Cerebellar nuclear complex (tissue), 1 donor: ENCODE data around the gene SKP1.
"Not testable (repeated sequence)": the region's sequence is repeated elsewhere in the genome, so short reads cannot be mapped to it uniquely, and the experiment has no call there.

ENCODE experiments used
- DNase-seq, 2 experiments: peaks; one replicate each; lab custom pipeline; 2025; lab: John Stamatoyannopoulos, UW

SKP1 gene

DNA sequence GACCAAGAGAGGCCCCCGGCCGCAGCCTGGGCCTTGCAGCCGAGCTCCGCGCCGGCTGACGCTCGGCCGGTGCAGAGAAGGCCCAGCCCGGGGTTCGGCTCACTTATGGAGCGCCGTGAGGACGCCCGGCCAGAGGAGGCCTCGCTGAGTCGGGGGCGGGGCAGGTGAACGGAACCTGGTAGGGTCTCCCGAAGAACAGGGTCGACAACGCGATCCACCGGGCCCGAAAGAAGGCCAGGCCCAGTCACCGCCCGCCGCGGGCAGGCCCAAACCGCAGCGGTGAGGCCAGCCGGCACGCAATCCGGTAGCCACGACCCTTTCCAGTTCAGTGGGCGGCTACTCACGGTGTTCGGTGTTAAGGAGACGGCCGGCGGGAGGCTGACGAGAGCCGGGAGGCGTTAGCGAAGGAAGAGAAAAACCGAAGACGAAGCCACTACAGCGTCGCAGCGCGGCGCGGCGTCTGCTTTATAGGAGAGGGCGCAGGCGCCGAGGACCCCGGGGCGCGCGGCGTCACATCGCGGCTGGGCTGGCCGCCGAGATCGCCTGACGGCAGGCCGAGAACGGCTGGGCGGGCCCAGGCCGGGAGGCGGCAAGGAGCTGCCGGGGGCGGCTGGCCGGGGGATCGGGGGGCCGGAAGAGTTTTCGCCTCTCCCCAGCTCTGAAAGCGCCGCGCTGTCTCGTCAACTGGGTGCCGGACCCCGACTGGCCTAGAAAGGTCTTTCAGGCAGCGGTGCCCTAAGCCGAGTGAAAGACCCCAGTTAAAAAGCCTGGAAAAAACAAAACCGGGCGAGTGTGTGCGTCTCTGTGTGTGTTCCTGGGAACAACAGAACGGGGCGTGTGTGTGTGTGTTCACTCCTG, at the start of gene SKP1:
Gene SKP1, minus strand, starts transcription at position 440 of the 858 bp plus-strand sequence. CDS start 2,928 bp downstream, outside the sequence.
- DNase-seq, result peak in 1 of 2 experiments; percentile 30

DNA sequence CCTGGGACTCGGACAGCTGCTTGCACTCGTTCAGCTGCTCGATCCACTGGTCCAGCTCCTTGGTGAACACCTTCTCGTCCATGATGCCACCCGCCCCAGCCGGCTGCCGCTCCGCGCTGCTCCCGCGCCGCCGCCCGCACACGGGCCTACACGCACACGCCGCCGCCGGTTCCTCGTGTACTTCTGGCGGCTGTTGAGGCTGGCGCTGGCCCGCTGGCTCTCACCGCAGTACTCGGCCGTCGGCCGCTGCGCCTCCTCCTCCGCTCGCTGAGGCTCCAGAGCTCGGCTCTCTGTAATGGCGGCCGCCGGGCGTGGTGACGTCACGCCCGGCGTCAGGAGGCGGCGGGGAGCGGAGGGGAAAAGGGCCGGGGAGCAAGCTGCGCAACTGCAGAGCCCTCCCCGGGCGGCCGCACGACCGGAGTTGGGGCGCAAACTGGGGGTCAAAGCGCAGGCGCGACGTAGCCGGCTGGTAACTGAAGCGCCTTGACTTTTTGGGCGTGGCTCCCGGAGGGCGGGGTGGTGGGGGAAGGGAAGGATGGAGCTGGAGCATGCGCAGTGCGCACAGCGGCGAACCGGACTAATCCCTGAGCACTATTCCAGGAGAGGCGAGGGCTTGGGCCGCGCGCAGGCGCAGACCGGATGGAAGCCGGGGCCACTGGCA, 49.2 kb upstream of the SKP1 start, which contains the start of gene PPP2CA:
Gene PPP2CA, minus strand, starts transcription at position 294 of the 661 bp plus-strand sequence. Its CDS starts 212 bp downstream, at position 82.
- DNase-seq, result peak; percentile 74 to 91

DNA sequence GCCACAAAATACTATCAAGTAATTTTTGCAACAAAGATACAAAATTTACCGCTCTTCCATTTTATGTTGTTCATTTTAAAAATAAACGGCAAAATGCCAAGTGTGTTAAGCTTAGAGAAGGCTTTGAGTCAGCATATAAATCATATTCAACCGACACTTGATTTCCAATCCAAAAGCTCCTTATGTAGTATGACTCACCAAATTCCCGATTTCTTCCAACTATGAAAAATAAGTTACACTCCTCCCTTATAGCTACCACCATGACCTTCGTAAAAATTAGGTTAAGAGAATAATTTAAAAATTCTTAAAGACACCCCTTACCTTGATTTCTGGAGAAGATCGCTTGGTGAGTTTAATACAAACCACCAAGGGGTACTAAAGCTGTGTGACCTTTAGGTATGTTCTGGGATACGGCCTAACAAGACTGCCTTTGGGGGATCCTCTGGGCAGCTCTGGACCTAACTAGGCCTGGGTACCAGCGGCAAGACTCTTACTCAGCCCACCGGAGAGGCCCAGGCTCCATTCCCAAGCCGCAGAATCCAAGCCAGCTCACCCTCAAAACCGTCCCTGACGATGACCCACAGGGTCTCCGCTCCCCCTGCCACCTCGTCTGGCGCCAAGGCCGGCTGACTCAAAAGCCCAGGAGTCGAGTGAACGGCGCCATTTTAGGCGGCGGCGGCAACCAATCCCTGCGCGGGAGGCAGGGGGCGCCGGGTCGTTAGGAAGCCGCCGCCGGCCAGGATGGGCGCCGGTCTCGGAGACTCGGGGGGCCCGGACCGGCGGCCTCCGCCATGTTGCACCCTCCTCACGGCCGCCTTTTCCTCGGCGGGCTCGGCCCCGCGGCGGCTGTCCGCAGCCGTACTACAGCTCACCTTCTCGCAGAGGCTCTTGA, 48.4 kb upstream of the SKP1 start:
- no peak for DNase-seq

DNA sequence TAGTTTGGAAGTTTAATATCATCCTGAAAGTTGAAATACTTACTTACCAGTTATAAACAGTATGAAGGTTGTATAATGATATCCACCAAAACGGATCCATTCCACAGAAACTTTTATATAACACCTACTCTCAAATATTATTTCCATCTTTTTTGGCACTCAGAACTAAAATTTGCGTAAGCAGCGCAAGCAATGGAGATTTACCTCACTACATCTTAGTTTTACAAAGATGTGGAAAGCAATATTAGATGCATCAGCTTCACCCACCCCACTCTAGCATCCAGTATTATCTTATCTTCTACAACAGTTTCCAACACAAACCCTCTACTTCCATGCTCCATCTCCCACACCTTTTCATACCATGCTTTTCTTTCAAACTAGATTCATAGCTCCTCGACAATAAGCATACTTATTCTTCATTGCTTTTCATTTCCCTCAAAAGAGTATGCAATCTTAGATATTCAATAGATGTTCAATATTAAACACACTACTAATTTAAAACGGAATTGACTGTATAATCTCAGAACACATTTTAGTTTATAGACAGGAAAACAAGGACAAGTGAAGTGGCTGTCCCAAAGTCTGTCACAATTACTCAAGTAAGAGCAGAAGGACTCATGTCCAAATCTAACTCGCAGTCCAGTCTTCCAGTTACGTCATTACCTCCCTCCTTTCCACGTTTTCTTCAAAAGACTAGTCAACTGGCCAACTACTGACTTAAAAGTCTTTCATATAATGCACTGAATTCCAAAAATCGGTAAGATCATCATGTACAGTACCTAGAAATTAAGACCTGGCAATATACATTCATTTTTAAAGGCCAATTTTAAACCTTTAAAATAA, 46.9 kb upstream of the SKP1 start:
- no peak for DNase-seq

DNA sequence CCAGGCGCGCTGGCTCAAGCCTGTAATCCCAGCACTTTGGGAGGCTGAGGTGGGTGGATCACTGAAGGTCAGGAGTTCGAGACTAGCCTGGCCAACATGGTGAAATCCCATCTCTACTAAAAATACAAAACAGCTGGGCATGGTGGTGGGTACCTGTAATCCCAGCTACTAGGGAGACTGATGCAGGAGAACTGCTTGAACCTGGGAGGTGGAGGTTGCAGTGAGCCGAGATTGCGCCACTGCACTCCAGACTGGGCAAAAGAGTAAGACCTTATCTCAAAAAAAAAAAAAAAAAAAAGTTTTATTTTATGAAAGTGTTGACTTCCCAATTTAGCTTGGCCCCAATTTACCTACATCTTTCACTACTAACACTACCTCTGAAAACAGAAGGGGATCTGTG, 44.9 kb upstream of the SKP1 start:
- DNase-seq, result not testable (repeated sequence)

DNA sequence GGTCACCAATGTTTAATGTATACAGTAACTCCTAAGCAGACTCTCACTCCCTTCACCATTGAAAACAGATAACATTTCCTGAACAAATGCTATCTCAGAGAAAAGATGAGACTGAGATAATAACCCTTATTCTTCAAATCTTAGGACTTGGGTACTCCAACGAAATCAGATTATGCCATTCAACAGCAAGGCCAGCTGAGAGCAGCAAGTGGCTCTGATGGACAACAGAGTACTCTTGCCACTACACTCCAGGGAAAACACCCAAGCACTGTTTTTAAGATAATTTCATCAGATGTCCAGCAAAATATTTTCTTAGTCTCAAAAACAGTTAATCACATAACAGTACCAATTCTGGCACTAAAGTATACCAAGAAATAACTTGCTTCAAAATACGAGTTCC, 39.0 kb upstream of the SKP1 start:
- no peak for DNase-seq

DNA sequence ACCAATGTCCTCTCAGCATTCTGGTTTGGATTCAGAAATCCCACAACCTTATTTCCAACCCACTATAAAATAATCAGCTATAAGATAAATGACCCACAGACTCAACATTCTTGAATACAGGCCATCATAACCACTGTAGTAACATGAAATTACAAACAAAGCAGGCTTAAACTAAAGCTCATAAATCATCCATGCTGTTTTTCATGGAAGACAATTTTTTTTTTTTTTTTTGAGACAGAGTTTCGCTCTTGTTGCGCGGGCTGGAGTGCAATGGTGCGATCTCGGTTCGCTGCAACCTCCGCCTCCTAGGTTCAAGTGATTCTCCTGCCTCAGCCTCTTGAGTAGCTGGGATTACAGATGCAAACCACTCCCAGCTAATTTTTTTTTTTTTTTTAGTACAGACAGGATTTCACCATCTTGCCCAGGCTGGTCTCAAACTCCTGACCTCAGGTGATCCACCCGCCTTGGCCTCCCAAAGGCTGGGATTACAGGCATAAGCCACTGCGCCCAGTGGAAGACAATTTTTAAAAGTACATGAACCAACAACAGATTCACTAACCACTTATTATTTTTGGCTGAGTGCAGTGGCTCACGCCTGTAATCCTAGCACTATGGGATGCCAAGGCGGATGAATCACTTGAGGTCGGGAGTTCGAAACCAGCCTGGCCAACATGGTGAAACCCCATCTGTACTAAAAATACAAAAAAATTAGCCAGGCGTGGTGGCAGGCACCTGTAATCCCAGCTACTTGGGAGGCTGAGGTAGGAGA, 34.7 kb upstream of the SKP1 start:
- DNase-seq, result not testable (repeated sequence)

DNA sequence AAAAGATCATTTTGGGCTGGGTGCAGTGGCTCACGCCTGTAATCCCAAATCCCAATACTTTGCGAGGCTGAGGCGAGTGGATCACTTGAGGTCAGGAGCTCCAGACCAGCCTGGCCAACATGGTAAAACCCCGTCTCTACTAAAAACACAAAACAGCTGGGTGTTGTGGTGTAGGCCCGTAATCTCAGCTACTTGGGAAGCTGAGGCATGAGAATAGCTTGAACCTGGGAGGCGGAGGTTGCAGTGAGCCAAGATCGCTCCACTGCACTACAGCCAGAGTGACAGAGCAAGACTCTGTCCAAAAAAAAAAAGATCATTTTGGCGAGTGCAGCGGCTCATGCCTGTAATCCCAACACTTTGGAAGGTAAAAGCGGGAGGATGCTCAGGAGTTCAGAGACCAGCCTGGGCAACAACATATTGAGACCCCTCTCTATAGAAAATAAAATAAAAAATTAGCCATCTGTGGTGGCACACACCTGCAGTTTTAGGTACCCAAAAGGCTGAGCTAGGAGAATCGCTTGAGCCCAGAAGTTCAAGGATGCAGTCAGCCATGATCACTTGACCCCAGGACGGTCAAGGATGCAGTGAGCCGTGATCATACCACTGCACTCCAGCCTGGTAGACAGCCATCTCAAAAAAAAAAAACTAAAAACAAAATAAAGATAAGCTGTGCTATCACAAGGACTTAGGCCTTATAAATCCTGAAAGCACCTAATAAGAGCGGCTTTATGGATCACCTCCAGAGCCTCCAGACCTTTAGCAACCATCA, 32.9 kb upstream of the SKP1 start:
- peak in 1 of 2 experiments; percentile 9 for DNase-seq

DNA sequence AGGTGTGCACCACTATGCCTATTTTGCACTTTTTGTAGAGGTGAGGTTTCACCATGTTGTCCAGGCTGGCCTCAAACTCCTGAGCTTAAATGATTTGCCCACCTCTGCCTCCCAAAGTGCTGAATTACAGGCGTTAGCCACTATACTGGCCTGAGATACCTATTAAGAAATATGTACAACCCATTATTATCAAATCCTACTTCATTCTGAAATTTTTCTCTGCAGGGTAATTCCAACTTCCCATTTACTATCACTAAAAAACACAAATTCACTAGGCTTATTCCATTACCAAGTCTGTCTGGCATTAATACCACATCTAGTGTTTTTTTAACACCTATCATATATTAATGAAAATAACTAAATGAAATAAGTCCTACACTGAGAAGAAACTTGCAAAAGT, 30.9 kb upstream of the SKP1 start:
- DNase-seq, result no peak

DNA sequence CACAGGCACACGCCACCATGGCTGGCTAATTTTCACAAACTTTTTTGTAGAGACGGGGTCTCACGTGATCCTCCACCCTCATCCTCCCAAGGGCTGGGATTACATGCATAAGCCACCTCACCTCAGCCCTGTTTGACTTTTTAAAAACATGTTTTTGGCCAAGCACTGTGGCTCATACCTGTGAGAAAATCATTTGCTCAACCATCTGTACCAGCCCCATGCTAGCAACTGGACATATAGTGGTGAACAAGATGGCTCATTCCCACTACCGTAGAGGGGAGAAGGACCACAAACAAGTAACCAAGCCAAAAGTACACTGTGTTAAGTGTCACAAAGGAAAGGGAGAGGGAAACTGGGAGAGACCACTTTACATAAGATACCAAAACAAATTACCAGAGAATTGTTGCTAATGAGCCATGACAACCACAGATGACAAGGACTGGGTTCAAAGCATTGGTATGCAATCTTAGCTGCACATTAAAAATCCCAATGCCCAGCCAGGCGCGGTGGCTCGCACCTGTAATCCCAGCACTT, 29.9 kb upstream of the SKP1 start:
- DNase-seq, result no peak

DNA sequence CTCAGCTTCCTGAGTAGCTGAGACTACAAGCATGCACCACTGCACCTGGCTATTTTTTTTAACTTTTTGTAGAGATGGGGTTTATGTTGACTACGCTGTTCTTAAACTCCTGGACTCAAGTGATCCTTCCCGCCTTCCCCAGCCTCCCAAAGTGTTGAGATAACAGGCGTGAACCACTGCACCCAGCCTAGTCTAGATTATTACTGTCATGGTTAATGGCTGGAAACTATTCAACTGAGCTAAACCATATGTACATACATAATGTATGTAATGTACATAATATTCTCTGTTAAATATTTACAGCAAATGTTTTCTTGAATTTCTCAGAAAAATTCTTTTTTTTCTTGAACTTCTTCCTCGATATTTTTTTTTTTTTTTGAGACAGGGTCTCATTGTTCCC, 27.8 kb upstream of the SKP1 start:
- no peak for DNase-seq

DNA sequence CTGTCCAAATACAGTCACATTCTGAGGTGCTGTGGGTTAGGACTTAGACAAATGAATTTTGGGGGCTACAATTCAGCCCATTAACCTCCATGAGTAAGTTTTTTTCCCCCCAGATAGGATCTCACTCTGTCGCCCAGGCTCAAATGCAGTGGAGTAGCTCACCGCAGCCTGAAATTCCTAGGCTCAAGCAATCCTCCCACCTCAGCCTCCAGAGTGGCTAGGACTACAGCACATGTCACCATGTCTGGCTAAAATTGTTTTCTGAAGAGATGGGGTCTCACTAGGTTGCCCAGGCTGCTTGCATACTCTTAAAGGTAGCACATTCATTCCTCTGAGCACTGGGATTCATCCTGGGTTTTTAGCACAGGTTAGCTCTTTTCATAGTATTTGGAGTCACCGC, 26.9 kb upstream of the SKP1 start:
- DNase-seq, result no peak

DNA sequence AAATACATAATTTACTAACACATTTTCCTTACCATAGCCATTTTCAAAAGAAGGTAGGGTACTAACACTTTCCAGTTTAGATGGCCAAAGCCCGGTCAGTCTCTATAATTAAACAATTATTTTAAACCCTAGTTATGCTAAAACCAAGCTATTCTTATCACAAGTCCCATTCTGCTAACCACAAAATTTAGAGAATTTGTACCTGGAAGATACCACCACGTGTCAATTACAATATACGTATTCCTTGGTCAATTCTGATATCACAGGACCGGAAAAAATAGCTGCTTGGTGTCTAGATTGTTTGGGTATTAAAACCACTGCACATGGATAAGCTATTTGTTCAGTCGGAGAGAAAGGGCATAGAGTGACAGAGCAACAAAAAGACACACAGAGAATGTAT, 18.9 kb upstream of the SKP1 start:
- DNase-seq, result no peak

DNA sequence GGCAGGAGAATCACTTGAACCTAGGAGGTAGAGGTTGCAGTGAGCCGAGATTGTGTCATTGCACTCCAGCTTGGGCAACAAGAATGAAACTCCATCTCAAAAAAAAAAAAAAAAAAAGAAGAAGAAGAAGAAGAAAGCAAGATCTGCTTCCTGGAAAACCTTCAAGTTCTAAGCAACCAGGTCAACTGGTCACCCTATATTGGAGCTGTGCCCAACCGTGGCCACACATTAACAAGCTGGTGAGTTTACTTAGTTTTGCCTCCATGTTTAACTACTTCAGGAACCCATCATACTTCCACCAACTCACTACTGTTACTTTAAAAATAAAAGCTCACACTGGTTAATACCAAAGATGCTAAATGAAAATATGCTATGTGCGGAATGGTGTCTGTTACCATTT, 12.3 kb upstream of the SKP1 start:
- DNase-seq, result no peak

DNA sequence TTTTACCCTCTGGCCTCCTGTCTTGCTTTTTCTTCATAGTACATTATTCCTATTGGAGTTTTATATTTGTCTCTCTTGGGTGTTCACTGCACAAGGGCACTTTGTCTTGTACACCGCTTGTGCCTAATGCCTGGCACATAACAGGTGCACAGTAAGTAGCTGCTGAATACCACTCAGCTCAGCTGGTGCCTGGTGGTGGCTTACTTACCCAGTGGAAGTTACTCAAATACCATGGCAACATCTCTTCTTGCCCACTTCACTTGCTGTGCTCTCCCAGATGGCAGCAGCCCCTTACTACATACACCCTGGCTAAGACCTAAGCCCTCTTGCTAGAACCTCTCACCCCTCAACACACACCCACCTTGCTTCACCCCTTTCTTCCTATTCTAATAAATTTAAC, 11.3 kb upstream of the SKP1 start:
- DNase-seq, result no peak

DNA sequence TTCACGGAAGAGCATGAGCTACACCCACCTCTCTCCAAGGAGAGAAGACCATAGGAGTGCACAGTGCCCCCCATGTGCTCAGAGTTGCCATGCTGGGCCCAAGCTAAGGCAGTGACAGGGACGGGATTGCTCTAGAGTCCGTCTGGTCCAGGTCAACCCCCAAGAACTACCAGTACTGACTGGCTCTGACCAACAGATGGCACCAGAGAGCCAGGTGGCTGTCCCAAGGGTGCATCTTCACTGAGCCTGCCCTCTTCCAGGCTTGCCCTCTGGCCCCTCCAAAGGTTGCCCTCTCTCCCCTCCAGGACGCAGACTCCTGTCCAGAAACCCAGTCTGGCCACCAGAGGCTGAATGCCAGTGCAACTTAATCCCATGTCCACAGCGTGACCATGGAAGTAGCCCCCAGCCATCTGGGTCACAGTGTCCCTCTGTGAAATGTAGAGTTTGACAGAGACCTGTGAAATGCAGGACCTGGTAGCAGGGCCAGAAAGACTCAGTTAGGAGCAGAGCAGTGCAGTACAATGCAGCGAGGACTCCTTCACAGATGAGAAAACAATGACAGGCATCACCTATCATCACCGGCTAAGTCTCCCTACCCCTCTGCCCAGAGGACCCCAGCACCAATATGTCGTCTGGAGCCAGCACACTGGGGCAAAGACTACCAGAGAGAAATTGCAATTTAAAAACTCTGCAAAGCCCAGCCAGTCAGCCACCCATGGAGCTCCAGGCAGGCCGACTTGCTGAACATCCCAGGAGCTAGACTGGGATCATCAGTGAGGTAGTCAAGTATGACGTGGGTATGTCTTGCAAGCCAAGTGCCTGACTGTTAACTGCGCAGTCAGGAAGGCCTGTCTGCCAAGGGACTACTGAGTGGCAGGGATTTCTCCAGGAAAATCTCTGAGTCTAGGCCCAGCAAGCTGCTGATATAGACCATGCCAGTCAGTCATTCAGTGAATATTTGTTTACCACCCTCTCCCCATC, 7.7 kb upstream of the SKP1 start:
- DNase-seq, result peak in 1 of 2 experiments; percentile 47

DNA sequence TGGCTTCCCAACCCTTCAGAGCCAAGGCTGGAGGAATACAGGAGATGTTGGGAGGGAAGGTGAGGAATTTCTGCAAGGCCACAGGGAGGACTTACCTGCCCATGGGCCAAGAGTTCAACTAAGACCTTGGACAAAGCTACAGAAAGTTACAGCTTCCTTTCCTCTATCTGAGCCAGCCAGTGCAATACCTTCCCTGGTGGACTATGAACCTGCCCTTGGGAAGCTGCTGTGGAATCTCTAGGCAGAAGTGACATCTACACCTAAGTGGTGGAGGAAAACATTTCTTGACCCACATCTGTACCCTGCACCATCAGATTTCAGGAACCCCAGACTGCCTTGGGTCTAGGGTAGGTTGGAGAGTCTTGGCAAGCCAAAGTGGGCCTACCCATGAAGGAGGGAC, 6.7 kb upstream of the SKP1 start:
- no peak for DNase-seq

DNA sequence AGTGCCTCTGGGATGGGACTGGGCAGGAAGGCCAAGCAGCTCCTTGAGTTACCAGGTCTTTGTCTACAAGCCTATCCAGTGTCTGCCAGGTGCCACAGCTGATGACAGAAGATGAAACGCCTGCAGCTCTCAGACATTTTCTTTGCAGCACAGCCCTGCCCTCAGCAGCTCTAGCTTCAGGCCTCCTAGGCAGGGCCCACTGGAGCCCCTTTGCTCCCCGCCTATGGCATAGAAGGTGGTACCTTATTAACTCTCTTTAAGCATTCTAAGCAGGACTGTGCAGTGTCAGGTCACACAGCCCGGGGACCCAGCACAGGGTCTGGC, 1.3 kb upstream of the SKP1 start:
- no peak for DNase-seq
